Measurements from ENCODE around the gene DNAH17. TPM values are rescaled to one million over a fixed set of nuclear protein-coding genes. Genes with fewer than 3 reads are reported as not detected.

DNAH17 gene
- total RNA-seq, 1 donor from 2014 or later: not detected

DNA sequence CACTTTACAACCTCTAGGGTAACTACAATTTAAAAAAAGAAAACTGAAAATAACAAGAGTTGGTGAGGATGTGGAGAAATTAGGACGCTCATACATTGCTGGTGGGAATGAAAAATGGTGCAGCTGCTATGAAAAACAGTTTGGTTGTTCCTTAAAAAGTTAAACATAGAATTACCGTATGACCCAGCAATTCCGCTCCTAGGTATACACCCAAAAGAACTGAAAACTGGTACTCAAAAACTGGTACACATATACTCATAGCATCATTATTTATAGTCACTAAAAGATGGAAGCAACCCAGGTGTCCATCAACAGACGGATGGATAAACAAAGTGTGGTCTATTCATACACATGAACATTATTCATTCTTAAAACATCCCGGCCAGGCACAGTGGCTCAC lies 42.9 kb upstream of the DNAH17 start:
- Histone ChIP-seq H3K9me3 (replicated peaks) (peaks cover 4% of the 10 kb centered on the region), H3K4me1 (no peaks in the 10 kb centered on the region), H3K27ac (replicated peaks) (no peak overlapping the region), H3K27me3 (ENCODE audit: low read depth) (no peaks in the 10 kb centered on the region), H3K4me3 (no peak overlapping the region), H3K36me3 (no peaks in the 10 kb centered on the region)
- TF ChIP-seq, protein P1, sequence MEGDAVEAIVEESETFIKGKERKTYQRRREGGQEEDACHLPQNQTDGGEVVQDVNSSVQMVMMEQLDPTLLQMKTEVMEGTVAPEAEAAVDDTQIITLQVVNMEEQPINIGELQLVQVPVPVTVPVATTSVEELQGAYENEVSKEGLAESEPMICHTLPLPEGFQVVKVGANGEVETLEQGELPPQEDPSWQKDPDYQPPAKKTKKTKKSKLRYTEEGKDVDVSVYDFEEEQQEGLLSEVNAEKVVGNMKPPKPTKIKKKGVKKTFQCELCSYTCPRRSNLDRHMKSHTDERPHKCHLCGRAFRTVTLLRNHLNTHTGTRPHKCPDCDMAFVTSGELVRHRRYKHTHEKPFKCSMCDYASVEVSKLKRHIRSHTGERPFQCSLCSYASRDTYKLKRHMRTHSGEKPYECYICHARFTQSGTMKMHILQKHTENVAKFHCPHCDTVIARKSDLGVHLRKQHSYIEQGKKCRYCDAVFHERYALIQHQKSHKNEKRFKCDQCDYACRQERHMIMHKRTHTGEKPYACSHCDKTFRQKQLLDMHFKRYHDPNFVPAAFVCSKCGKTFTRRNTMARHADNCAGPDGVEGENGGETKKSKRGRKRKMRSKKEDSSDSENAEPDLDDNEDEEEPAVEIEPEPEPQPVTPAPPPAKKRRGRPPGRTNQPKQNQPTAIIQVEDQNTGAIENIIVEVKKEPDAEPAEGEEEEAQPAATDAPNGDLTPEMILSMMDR (IDR thresholded peaks at IDR 0.05; ENCODE audit: borderline replicate concordance): no peak
- no peak for DNase-seq
- intact Hi-C loops (cut with micrococcal nuclease): no loop called here

GRCh38 chr17:78619334-78619733 lies 42.1 kb upstream of the DNAH17 start:
- Histone ChIP-seq H3K9me3 (replicated peaks) (peaks cover 4% of the 10 kb centered on the region), H3K27ac (replicated peaks) (no peak overlapping the region), H3K4me1 (no peaks in the 10 kb centered on the region), H3K4me3 (no peak overlapping the region), H3K27me3 (ENCODE audit: low read depth) (no peaks in the 10 kb centered on the region), H3K36me3 (no peaks in the 10 kb centered on the region)
- TF ChIP-seq, protein P1 (IDR thresholded peaks at IDR 0.05; ENCODE audit: borderline replicate concordance): no peak
- no peak for DNase-seq
- intact Hi-C loops (cut with micrococcal nuclease): no loop called here

DNA sequence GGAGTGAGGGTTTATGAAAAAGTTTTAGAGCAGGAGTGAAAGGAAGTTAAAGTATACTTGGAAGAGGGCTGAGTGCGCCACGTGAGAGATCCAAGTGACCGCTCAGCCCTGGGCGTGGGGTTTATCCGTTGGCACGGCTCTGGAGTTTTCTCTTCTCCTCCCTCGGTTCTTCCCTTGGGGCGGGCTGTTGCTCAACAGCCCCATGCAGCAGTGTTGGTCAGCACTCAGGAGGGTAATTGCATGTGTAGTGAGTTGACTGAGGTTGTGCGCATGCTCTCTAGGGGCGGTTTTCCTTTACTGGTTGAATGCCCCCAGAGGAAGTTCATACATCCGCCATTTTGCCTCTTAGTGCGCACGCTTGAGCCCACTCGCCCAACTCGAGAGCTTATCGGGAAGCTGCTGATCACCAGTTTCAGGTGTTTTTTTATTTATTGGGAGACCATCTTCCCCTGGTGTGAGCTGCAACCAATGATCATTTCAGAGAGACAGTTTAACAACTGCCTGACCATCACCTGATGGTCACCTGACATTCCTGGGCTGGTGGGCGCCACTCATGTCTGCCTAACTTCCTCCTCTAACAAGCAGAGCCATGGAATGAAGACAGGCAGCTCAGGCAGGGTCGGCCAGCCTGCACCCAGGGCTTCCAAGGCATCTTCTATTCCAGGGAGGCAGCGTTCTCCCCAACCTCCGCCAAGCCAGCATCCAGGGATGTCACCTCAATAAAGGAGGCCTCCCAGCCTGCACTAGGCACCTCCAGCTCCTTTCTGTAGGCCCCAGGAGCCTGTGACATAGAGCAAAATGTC lies 41.3 kb upstream of the DNAH17 start:
- intact Hi-C loops (cut with micrococcal nuclease): no loop called here
- Histone ChIP-seq H3K4me1 (no peaks in the 10 kb centered on the region), H3K36me3 (no peaks in the 10 kb centered on the region), H3K27ac (replicated peaks) (no peak overlapping the region), H3K4me3 (no peak overlapping the region), H3K9me3 (replicated peaks) (peaks cover 4% of the 10 kb centered on the region), H3K27me3 (ENCODE audit: low read depth) (no peaks in the 10 kb centered on the region)
- peak; percentile 24 for DNase-seq
- TF ChIP-seq, protein P1 (IDR thresholded peaks at IDR 0.05; ENCODE audit: borderline replicate concordance): no peak

DNA sequence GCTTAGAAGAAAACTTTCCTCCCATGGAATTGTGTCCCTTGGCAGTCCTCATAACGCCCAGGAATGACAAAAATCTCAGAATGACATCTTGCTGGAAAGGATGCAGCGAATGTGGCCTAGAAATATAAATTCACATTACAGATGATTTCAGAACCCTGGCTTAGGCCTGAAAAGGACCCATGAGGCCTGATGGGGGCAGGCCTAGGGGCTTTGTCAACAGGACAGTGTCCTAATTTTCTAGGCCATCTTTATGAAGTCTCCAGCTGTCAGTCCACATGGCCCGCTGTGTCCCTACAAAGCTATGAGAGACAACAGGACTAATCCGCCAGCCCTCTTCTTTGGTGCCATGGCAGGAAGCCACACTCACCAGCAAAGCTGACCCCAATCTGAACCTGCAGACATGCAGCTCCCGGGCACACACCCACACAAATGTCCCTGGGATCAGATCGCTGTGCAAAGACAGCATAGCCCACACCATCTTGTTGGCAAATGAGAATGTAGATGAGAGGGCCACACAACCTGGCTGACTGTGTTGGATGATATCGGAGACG lies 40.4 kb upstream of the DNAH17 start:
- Histone ChIP-seq H3K27me3 (ENCODE audit: low read depth) (no peaks in the 10 kb centered on the region), H3K36me3 (no peaks in the 10 kb centered on the region), H3K27ac (replicated peaks) (peak overlapping the region; percentile 5), H3K4me1 (no peaks in the 10 kb centered on the region), H3K9me3 (replicated peaks) (peaks cover 4% of the 10 kb centered on the region), H3K4me3 (no peak overlapping the region)
- intact Hi-C loops (cut with micrococcal nuclease): no loop called here
- DNase-seq: no peak
- TF ChIP-seq, protein P1 (IDR thresholded peaks at IDR 0.05; ENCODE audit: borderline replicate concordance): no peak

DNA sequence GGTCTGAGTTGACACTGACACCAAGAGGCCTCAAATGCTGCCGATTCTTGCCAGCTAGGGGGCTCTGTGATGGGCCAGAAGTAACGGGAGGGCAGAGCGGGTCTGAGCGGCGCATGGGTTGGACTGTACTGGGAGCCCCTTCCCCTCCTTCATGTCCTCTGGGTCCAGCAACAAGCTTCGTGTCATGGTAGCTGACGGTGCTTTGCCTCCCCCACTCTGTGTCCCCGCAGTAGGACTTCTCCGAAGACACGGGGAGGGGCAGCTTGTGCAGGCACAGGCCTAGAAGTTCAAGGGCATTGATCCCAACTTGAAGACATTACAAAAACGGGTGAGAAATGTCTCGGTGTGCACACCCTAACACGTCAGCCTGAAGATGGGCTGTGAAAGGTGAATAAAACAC lies 39.8 kb upstream of the DNAH17 start:
- no peak overlapping the region for H3K4me3 ChIP-seq
- TF ChIP-seq, protein P1 (IDR thresholded peaks at IDR 0.05; ENCODE audit: borderline replicate concordance): no peak
- H3K27me3 ChIP-seq (ENCODE audit: low read depth): peaks cover 4% of the 10 kb centered on the region
- DNase-seq: no peak
- peaks cover 4% of the 10 kb centered on the region for H3K9me3 ChIP-seq (replicated peaks)
- H3K27ac ChIP-seq (replicated peaks): no peak overlapping the region
- no peaks in the 10 kb centered on the region for H3K4me1 ChIP-seq
- intact Hi-C loops (cut with micrococcal nuclease): no loop called here
- no peaks in the 10 kb centered on the region for H3K36me3 ChIP-seq
